Measurements from ENCODE around the gene ESRRG.

ESRRG gene

GRCh38 chr1:216640100-216640499 is 83.1 kb downstream of the ESRRG start:
- H3K27ac ChIP-seq (ENCODE audit: low read length), result no peak overlapping the region
- ATAC-seq (ENCODE audit: insufficient read depth, low read depth) (no peak), DNase-seq (no peak)
- no peaks in the 10 kb centered on the region for H4K20me1 ChIP-seq (ENCODE audit: insufficient read depth, low read length)
- H3K27me3 ChIP-seq (ENCODE audit: insufficient read depth, low read length, poor library complexity), result no peaks in the 10 kb centered on the region
- H3K4me1 ChIP-seq (ENCODE audit: insufficient read depth, low read length), result no peaks in the 10 kb centered on the region
- no peak overlapping the region for H3K4me3 ChIP-seq (ENCODE audit: low read depth in 1 of 2, low read length in 2 of 2)
- H3K9ac ChIP-seq (ENCODE audit: low read depth, low read length), result no peak overlapping the region
- no peak overlapping the region for H3K4me2 ChIP-seq (ENCODE audit: insufficient read depth, low read length)
- no peaks in the 10 kb centered on the region for H3K9me3 ChIP-seq (ENCODE audit: insufficient read depth, low read length, severe bottlenecking)
- H2AFZ ChIP-seq (ENCODE audit: low read depth, low read length), result no peak overlapping the region
- TF ChIP-seq CTCF (IDR thresholded peaks at IDR 0.05; ENCODE audit: borderline replicate concordance, extremely low read depth, low read length, poor library complexity, severe bottlenecking), result no peak
- no peak for TF ChIP-seq EZH2 (IDR thresholded peaks at IDR 0.05; ENCODE audit: borderline replicate concordance, low read depth, low read length, severe bottlenecking)
- H3K79me2 ChIP-seq (ENCODE audit: insufficient read depth, low read length), result no peaks in the 10 kb centered on the region
- H3K36me3 ChIP-seq (ENCODE audit: insufficient read depth, low read length), result no peaks in the 10 kb centered on the region

GRCh38 chr1:216632980-216633379 is 90.2 kb downstream of the ESRRG start:
- no peak for ATAC-seq (ENCODE audit: insufficient read depth, low read depth)
- no peak overlapping the region for H3K9ac ChIP-seq (ENCODE audit: low read depth, low read length)
- no peaks in the 10 kb centered on the region for H3K79me2 ChIP-seq (ENCODE audit: insufficient read depth, low read length)
- no peak overlapping the region for H3K4me3 ChIP-seq (ENCODE audit: low read depth in 1 of 2, low read length in 2 of 2)
- no peaks in the 10 kb centered on the region for H3K27me3 ChIP-seq (ENCODE audit: insufficient read depth, low read length, poor library complexity)
- H3K9me3 ChIP-seq (ENCODE audit: insufficient read depth, low read length, severe bottlenecking), result no peaks in the 10 kb centered on the region
- DNase-seq, result no peak
- H3K27ac ChIP-seq (ENCODE audit: low read length), result no peak overlapping the region
- no peaks in the 10 kb centered on the region for H3K36me3 ChIP-seq (ENCODE audit: insufficient read depth, low read length)
- H2AFZ ChIP-seq (ENCODE audit: low read depth, low read length), result no peak overlapping the region
- TF ChIP-seq CTCF (IDR thresholded peaks at IDR 0.05; ENCODE audit: borderline replicate concordance, extremely low read depth, low read length, poor library complexity, severe bottlenecking), result no peak
- TF ChIP-seq EZH2 (IDR thresholded peaks at IDR 0.05; ENCODE audit: borderline replicate concordance, low read depth, low read length, severe bottlenecking), result no peak
- no peaks in the 10 kb centered on the region for H4K20me1 ChIP-seq (ENCODE audit: insufficient read depth, low read length)
- H3K4me2 ChIP-seq (ENCODE audit: insufficient read depth, low read length), result no peak overlapping the region
- no peaks in the 10 kb centered on the region for H3K4me1 ChIP-seq (ENCODE audit: insufficient read depth, low read length)

- H3K9me3 ChIP-seq (ENCODE audit: insufficient read depth, low read length, severe bottlenecking), result no peaks in the 10 kb centered on the region
- DNase-seq (no peak), ATAC-seq (ENCODE audit: insufficient read depth, low read depth) (no peak)
- no peak overlapping the region for H2AFZ ChIP-seq (ENCODE audit: low read depth, low read length)
- no peaks in the 10 kb centered on the region for H3K27me3 ChIP-seq (ENCODE audit: insufficient read depth, low read length, poor library complexity)
- H3K4me2 ChIP-seq (ENCODE audit: insufficient read depth, low read length), result no peak overlapping the region
- no peaks in the 10 kb centered on the region for H4K20me1 ChIP-seq (ENCODE audit: insufficient read depth, low read length)
- H3K4me3 ChIP-seq (ENCODE audit: low read depth in 1 of 2, low read length in 2 of 2), result no peak overlapping the region
- H3K79me2 ChIP-seq (ENCODE audit: insufficient read depth, low read length), result no peaks in the 10 kb centered on the region
- no peak overlapping the region for H3K9ac ChIP-seq (ENCODE audit: low read depth, low read length)
- H3K4me1 ChIP-seq (ENCODE audit: insufficient read depth, low read length), result no peaks in the 10 kb centered on the region
- no peak overlapping the region for H3K27ac ChIP-seq (ENCODE audit: low read length)
- TF ChIP-seq CTCF (IDR thresholded peaks at IDR 0.05; ENCODE audit: borderline replicate concordance, extremely low read depth, low read length, poor library complexity, severe bottlenecking) (no peak), EZH2 (IDR thresholded peaks at IDR 0.05; ENCODE audit: borderline replicate concordance, low read depth, low read length, severe bottlenecking) (no peak)
- no peaks in the 10 kb centered on the region for H3K36me3 ChIP-seq (ENCODE audit: insufficient read depth, low read length)
These were observed 92.7 kb downstream of the ESRRG start for GRCh38 chr1:216630532-216630931.

GRCh38 chr1:216627252-216627651 is 96.0 kb downstream of the ESRRG start:
- DNase-seq (no peak), ATAC-seq (ENCODE audit: insufficient read depth, low read depth) (no peak)
- H3K79me2 ChIP-seq (ENCODE audit: insufficient read depth, low read length), result no peaks in the 10 kb centered on the region
- H3K9me3 ChIP-seq (ENCODE audit: insufficient read depth, low read length, severe bottlenecking), result no peaks in the 10 kb centered on the region
- H3K27me3 ChIP-seq (ENCODE audit: insufficient read depth, low read length, poor library complexity), result no peaks in the 10 kb centered on the region
- H4K20me1 ChIP-seq (ENCODE audit: insufficient read depth, low read length), result no peaks in the 10 kb centered on the region
- TF ChIP-seq EZH2 (IDR thresholded peaks at IDR 0.05; ENCODE audit: borderline replicate concordance, low read depth, low read length, severe bottlenecking), result no peak
- TF ChIP-seq CTCF (IDR thresholded peaks at IDR 0.05; ENCODE audit: borderline replicate concordance, extremely low read depth, low read length, poor library complexity, severe bottlenecking), result no peak
- H3K9ac ChIP-seq (ENCODE audit: low read depth, low read length), result no peak overlapping the region
- no peak overlapping the region for H3K4me3 ChIP-seq (ENCODE audit: low read depth in 1 of 2, low read length in 2 of 2)
- H3K4me2 ChIP-seq (ENCODE audit: insufficient read depth, low read length), result no peak overlapping the region
- H3K4me1 ChIP-seq (ENCODE audit: insufficient read depth, low read length), result no peaks in the 10 kb centered on the region
- H3K27ac ChIP-seq (ENCODE audit: low read length), result no peak overlapping the region
- H2AFZ ChIP-seq (ENCODE audit: low read depth, low read length), result no peak overlapping the region
- H3K36me3 ChIP-seq (ENCODE audit: insufficient read depth, low read length), result no peaks in the 10 kb centered on the region

Data from DND-41 (cell line).